ENCODE results near the gene SMARCB1. TPM values are rescaled to one million over a fixed set of nuclear protein-coding genes. Genes with fewer than 3 reads are reported as not detected.

The SMARCB1 gene
- total RNA-seq: 10 to 100 TPM; 44.0 to 52.3 TPM

DNA sequence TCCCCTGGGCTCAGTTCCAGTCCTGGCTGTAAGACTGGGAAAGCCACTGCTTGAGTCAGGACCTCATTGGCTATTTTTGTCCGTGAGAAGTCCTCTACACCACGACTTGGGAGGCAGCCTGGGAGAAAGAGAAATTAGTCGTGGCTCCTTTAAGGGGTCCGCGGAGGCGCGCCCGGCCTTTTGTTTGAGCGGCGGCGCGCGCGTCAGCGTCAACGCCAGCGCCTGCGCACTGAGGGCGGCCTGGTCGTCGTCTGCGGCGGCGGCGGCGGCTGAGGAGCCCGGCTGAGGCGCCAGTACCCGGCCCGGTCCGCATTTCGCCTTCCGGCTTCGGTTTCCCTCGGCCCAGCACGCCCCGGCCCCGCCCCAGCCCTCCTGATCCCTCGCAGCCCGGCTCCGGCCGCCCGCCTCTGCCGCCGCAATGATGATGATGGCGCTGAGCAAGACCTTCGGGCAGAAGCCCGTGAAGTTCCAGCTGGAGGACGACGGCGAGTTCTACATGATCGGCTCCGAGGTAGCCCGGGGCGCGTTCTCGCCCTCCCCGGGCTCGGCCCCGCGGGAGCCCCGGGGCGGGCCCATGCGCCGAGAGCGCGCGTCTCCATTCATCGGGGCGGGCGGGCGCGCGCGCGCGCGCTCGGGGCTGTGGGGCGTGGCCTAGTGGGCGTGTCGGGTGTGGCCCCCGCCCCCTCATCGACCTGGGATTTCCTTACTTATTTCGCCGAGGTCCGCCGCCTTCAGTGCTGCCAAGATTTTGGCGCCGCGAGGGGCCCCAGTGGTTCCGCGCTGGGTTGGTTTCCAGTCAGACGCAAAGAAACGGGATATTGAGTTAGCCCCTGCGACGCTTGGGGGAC lies at the start of gene SMARCB1:
Gene SMARCB1, plus strand, starts transcription at position 215 of the 848 bp plus-strand sequence. Its CDS starts 204 bp downstream, at position 419.

DNA sequence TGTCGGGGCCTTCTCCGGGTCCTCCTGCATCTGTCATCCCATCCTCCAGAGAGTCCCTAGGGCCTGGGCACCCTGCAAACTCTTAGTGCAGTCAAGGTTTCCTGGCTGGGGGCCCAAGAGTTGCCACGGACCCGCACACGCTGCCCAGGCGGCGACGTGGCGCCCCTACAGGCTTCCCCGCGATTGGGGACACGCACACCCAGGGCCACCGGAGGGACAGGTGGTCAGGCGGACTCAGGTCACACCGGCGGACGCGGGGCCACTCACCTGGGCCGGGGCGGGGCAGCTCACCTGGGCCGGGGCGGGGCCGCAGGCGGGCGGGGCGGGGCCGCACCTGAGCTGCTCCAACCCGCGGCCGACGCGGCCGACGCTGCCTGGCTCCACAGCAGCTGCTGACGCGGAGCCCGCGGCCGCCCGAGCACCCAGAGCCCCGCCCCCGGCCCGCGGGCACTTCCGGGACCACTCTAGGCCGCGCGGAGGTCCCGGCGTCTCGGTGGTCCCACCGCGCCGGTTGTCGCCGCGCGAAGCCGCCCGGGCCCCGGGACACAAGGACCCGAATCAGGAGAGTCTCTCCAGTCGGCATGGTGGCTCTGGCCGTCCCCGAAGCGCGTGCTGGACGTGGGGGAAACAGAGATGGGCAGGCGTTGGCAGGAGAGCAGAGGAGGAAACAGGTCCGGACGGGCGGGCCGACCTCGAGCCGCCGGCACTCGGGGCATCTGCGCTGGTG lies 35.9 kb upstream of the SMARCB1 start, which contains the start of gene ZNF70:
Gene ZNF70, minus strand, starts transcription at position 399 of the 727 bp plus-strand sequence. CDS start 5,972 bp downstream, outside the sequence.

GRCh38 chr22:23754220-23754919 lies 32.4 kb upstream of the SMARCB1 start, which contains the start of gene VPREB3:
VPREB3 (minus strand) TSS chr22:23754425; CDS start chr22:23754363, 62 bp downstream.

GRCh38 chr22:23762842-23763578 lies 23.8 kb upstream of the SMARCB1 start, which contains the start of gene C22orf15:
C22orf15 (plus strand) TSS chr22:23762990; CDS start chr22:23763307, 317 bp downstream.

GRCh38 chr22:23767673-23768548 lies 18.9 kb upstream of the SMARCB1 start, which contains the start of gene CHCHD10:
CHCHD10 (minus strand) TSS chr22:23767972; CDS start chr22:23767874, 98 bp downstream.

GRCh38 chr22:23772649-23773473 lies 13.9 kb upstream of the SMARCB1 start, which contains the start of gene MMP11:
MMP11 (plus strand) TSS chr22:23772849; CDS start chr22:23772871, 22 bp downstream.

GRCh38 chr22:23838681-23839468 lies 52.1 kb downstream of the SMARCB1 start, which contains the start of gene DERL3:
DERL3 (minus strand) TSS chr22:23839006; CDS start chr22:23838987, 19 bp downstream.

DNA sequence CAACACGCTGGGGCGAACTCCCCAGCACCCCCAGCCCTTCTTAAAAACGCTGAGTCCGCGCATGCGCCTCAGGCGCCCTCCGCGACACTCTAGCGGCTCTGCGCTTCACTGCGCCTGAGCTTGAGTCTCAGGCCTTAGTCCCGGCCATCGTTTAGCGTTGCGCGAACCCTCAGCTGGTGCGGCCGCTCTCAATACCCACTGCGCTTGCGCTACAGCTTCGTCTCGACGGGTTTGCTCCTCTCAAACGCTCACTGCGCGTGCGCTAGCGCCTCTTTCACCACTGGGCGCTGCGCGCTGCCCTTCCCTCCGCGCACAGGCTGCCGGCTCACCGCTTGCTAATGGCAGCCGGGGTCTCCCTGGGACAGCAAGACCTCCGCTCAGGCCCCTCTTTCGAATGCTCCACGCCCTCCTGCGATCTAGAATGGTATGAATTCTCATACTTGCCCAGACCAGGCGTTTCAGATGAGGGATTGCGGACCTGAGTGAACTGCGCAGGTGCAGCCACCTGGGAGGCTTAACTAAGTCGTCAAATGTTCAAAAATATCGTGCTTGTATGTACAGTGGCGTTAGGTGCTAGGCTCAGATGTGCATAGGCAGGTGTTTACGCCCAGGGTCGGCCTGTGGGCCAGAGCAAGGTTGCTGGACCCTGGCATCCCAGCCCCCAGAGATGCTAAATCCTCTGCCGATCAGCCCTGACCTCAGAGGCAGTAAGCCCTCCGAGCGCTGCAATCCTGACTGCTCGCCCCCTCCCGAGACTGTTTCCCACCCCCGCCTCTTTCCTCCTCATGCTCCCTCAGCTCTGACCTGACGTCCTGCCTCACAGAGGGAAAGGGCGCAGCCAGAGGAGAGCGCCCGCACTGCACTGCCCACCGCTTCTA lies 71.1 kb downstream of the SMARCB1 start, which contains the start of gene SLC2A11:
Gene SLC2A11, plus strand, starts transcription at position 270 of the 878 bp plus-strand sequence. Its CDS starts 125 bp downstream, at position 395.

Small RNAs within 50 kb of the gene (small RNA-seq; reads per million reads assigned to genes)
- 0 reads per million in 2 donors for gene RN7SL268P

Other genes starting within 250 kb of the SMARCB1 start
- gene IGLL1, start 206.7 kb upstream of the SMARCB1 start, total RNA-seq: not detected
- gene DRICH1, start 154.6 kb upstream of the SMARCB1 start, total RNA-seq: not detected
- gene RGL4, start 96.0 kb upstream of the SMARCB1 start, total RNA-seq: under 1 TPM in 1 of 2 donors, not detected in 1; under 0.01 TPM
- gene ZNF70, start 35.9 kb upstream of the SMARCB1 start, total RNA-seq: 1 to 10 TPM; 3.8 to 4.0 TPM
- gene VPREB3, start 32.5 kb upstream of the SMARCB1 start, total RNA-seq: not detected
- under 1 TPM in 1 of 2 donors, not detected in 1; 0.69 TPM for gene C22orf15, start 24.0 kb upstream of the SMARCB1 start, total RNA-seq
- gene CHCHD10, start 19.0 kb upstream of the SMARCB1 start, total RNA-seq: 10 to 100 TPM in 1 of 2 donors, 1 to 10 TPM in 1; 2.8 to 12.0 TPM
- 1 to 10 TPM in 1 of 2 donors, under 1 TPM in 1; 1.00 to 2.8 TPM for gene MMP11, start 14.1 kb upstream of the SMARCB1 start, total RNA-seq
- under 1 TPM; under 0.01 to 0.67 TPM for gene DERL3, start 52.0 kb downstream of the SMARCB1 start, total RNA-seq
- gene SLC2A11, start 70.9 kb downstream of the SMARCB1 start, total RNA-seq: 1 to 10 TPM; 6.0 to 9.6 TPM
- 100 to 1,000 TPM; 243 to 270 TPM for gene MIF, start 107.4 kb downstream of the SMARCB1 start, total RNA-seq
- gene GSTT2B, start 174.2 kb downstream of the SMARCB1 start, total RNA-seq: 1 to 10 TPM in 1 of 2 donors, under 1 TPM in 1; 0.69 to 2.7 TPM
- 1 to 10 TPM in 1 of 2 donors, under 1 TPM in 1; 0.67 to 1.0 TPM for gene DDTL, start 179.9 kb downstream of the SMARCB1 start, total RNA-seq
- gene DDT, start 187.5 kb downstream of the SMARCB1 start, total RNA-seq: 100 to 1,000 TPM; 101 to 125 TPM
- not detected for gene GSTT2, start 193.2 kb downstream of the SMARCB1 start, total RNA-seq
- gene GSTT4, start 218.5 kb downstream of the SMARCB1 start, total RNA-seq: not detected
- 10 to 100 TPM; 52.7 to 53.3 TPM for gene CABIN1, start 224.3 kb downstream of the SMARCB1 start, total RNA-seq

Data from melanocyte of skin (primary cell).